GM12873 (cell line): ENCODE data around the gene HSD17B7.
"Not testable (repeated sequence)": the region's sequence is repeated elsewhere in the genome, so short reads cannot be mapped to it uniquely, and the experiment has no call there.

Experiments
- CTCF ChIP-seq: IDR thresholded peaks from 2 replicates; pipeline ENCODE4 v1.5.1; 2012; ENCODE audit warnings: low read depth, mild to moderate bottlenecking, moderate library complexity, low read length, control low read depth; ENCODE audit not compliant: insufficient read depth; ENCODE audit errors: missing control alignments

Gene HSD17B7

GRCh38 chr1:162790303-162790984, at the start of gene HSD17B7:
Gene HSD17B7, plus strand, starts transcription at chr1:162790702. Its CDS starts 99 bp downstream, at chr1:162790801.
- TF ChIP-seq CTCF: not testable (repeated sequence)

- TF ChIP-seq CTCF: no peak
Measured at GRCh38 chr1:162740755-162741154, 49.7 kb upstream of the HSD17B7 start.

- TF ChIP-seq CTCF: no peak
Measured at GRCh38 chr1:162741574-162741973, 48.9 kb upstream of the HSD17B7 start.

GRCh38 chr1:162753001-162753658, 37.4 kb upstream of the HSD17B7 start:
- TF ChIP-seq CTCF: no peak

GRCh38 chr1:162753998-162754585, 36.4 kb upstream of the HSD17B7 start:
- TF ChIP-seq CTCF: no peak

- no peak for TF ChIP-seq CTCF
Measured at GRCh38 chr1:162755306-162755705, 35.2 kb upstream of the HSD17B7 start.

- no peak for TF ChIP-seq CTCF
Measured at GRCh38 chr1:162756523-162756922, 34.0 kb upstream of the HSD17B7 start.
